Smooth muscle cell (in vitro differentiated cells): ENCODE results near the gene DPYD. TPM values are rescaled to one million over a fixed set of nuclear protein-coding genes. Genes with fewer than 3 reads are reported as not detected.

Source experiments
- DNase-seq: peaks from one replicate; lab custom pipeline; 2025; ENCODE audit not compliant: unreplicated experiment; lab: John Stamatoyannopoulos, UW
- H2AFZ ChIP-seq: fragments of 200-600 bp; sonication (generic); 2 replicates; pipeline ENCODE4 v1.6.0; 2016; ENCODE audit warnings: antibody characterized with exemption, low read depth, mild to moderate bottlenecking
- H3F3A ChIP-seq: fragments of 200-600 bp; sonication (generic); 2 replicates; pipeline ENCODE4 v1.6.0; 2017; ENCODE audit warnings: antibody characterized with exemption, low read depth
- H3K27ac ChIP-seq: fragments of 200-600 bp; sonication (generic); 2 replicates; pipeline ENCODE4 v1.5.1; 2016; ENCODE audit warnings: low read depth, mild to moderate bottlenecking
- H3K27me3 ChIP-seq: fragments of 200-600 bp; sonication (generic); 2 replicates; pipeline ENCODE4 v1.6.1; 2016; ENCODE audit warnings: low read depth, mild to moderate bottlenecking
- H3K36me3 ChIP-seq: fragments of 200-600 bp; sonication (generic); 2 replicates; pipeline ENCODE4 v1.5.1; 2016; ENCODE audit warnings: low read depth
- H3K4me1 ChIP-seq: fragments of 200-600 bp; sonication (generic); 2 replicates; pipeline ENCODE4 v1.5.1; 2016; ENCODE audit warnings: low read depth
- H3K4me2 ChIP-seq: fragments of 200-600 bp; sonication (generic); 2 replicates; pipeline ENCODE4 v1.6.0; 2016; ENCODE audit warnings: mild to moderate bottlenecking
- H3K4me3 ChIP-seq: fragments of 200-600 bp; sonication (generic); 2 replicates; pipeline ENCODE4 v1.5.1; 2016; ENCODE audit warnings: mild to moderate bottlenecking
- H3K79me2 ChIP-seq: fragments of 200-600 bp; sonication (generic); 2 replicates; pipeline ENCODE4 v1.6.0; 2016; ENCODE audit warnings: low read depth, mild to moderate bottlenecking
- H3K9ac ChIP-seq: fragments of 200-600 bp; sonication (generic); 2 replicates; pipeline ENCODE4 v1.6.0; 2016; ENCODE audit warnings: low read depth
- H3K9me3 ChIP-seq: fragments of 200-600 bp; sonication (generic); replicated peaks from 2 replicates; pipeline ENCODE4 v1.5.1; 2016; ENCODE audit warnings: low read depth
- H4K20me1 ChIP-seq: fragments of 200-600 bp; sonication (generic); 2 replicates; pipeline ENCODE4 v1.6.0; 2016; ENCODE audit warnings: low read depth
- CTCF ChIP-seq: fragments of 200-600 bp; sonication (generic); IDR thresholded peaks from 2 replicates; pipeline ENCODE4 v1.5.1; 2017; ENCODE audit warnings: borderline replicate concordance, mild to moderate bottlenecking, antibody characterized with exemption; ENCODE audit not compliant: insufficient read depth, poor library complexity, severe bottlenecking
- WGBS: methylation state at CpG from one replicate; pipeline ENCODE4 v1.1.7; 2016; ENCODE audit warnings: low lambda C conversion rate; 5-methylcytosine and 5-hydroxymethylcytosine counted together
- polyA plus RNA-seq: library from polyadenylated mRNA; unstranded; fragments of >200 nt; fragmentation: Nextera tagmentation; extraction: Ambion mirVana; gene quantifications from 2 replicates; pipeline ENCODE4 v1.2.1, GENCODE V29; 2016
- total RNA-seq: library from RNA; depleted of rRNA; stranded (reverse); fragments of >200 nt; gene quantifications from 2 replicates; pipeline ENCODE4 v1.2.3, GENCODE V29; 2014

DPYD gene
- total and polyA plus RNA-seq, 2 experiments from 2014 or later, result 1.8 to 2.0 TPM

GRCh38 chr1:97114842-97115241, 806.0 kb downstream of the DPYD start:
- no peaks in the 10 kb centered on the region for H3K27me3 ChIP-seq

GRCh38 chr1:97112442-97112841, 808.4 kb downstream of the DPYD start:
- Histone ChIP-seq H3K79me2 (no peaks in the 10 kb centered on the region), H2AFZ (no peak overlapping the region), H3K36me3 (no peaks in the 10 kb centered on the region), H3K9me3 (no peaks in the 10 kb centered on the region), H3K4me1 (peaks cover 12% of the 10 kb centered on the region), H3K4me3 (no peak overlapping the region), H3K27ac (no peak overlapping the region), H3K4me2 (no peak overlapping the region), H4K20me1 (no peaks in the 10 kb centered on the region), H3K27me3 (no peaks in the 10 kb centered on the region), H3K9ac (no peak overlapping the region), H3F3A (no peaks in the 10 kb centered on the region)
- DNase-seq, result no peak
- 75% methylated on average over 3 of the region's 3 CpGs for WGBS
- no peak for TF ChIP-seq CTCF

More at GRCh38 chr1:97114842-97115241, 806.0 kb downstream of the DPYD start:
- WGBS, result 77% methylated on average over 2 of the region's 2 CpGs
- Histone ChIP-seq H3K9me3 (no peaks in the 10 kb centered on the region), H3K79me2 (no peaks in the 10 kb centered on the region), H3F3A (no peaks in the 10 kb centered on the region), H3K27ac (no peak overlapping the region), H2AFZ (no peak overlapping the region), H3K9ac (no peak overlapping the region), H3K4me1 (peaks cover 24% of the 10 kb centered on the region), H3K36me3 (no peaks in the 10 kb centered on the region), H4K20me1 (no peaks in the 10 kb centered on the region), H3K4me3 (no peak overlapping the region), H3K4me2 (no peak overlapping the region)
- no peak for TF ChIP-seq CTCF
- DNase-seq, result no peak

GRCh38 chr1:97108179-97108578, 812.7 kb downstream of the DPYD start:
- H3K4me2 ChIP-seq, result no peak overlapping the region
- no peaks in the 10 kb centered on the region for H3F3A ChIP-seq
- no peaks in the 10 kb centered on the region for H3K4me1 ChIP-seq
- no peak overlapping the region for H3K27ac ChIP-seq
- no peaks in the 10 kb centered on the region for H3K36me3 ChIP-seq
- H3K4me3 ChIP-seq, result no peak overlapping the region
- no peak for DNase-seq
- H3K27me3 ChIP-seq, result no peaks in the 10 kb centered on the region
- H4K20me1 ChIP-seq, result no peaks in the 10 kb centered on the region
- 92% methylated on average over 1 of the region's 1 CpG for WGBS
- no peak overlapping the region for H3K9ac ChIP-seq
- no peaks in the 10 kb centered on the region for H3K9me3 ChIP-seq
- TF ChIP-seq CTCF, result no peak
- no peak overlapping the region for H2AFZ ChIP-seq
- H3K79me2 ChIP-seq, result no peaks in the 10 kb centered on the region

GRCh38 chr1:97105531-97105930, 815.3 kb downstream of the DPYD start:
- no peaks in the 10 kb centered on the region for H3K36me3 ChIP-seq
- H3K9ac ChIP-seq, result no peak overlapping the region
- H4K20me1 ChIP-seq, result no peaks in the 10 kb centered on the region
- no peaks in the 10 kb centered on the region for H3F3A ChIP-seq
- no peaks in the 10 kb centered on the region for H3K4me1 ChIP-seq
- no peak for DNase-seq
- no peak overlapping the region for H2AFZ ChIP-seq
- H3K4me3 ChIP-seq, result no peak overlapping the region
- no peaks in the 10 kb centered on the region for H3K27me3 ChIP-seq
- no peak for TF ChIP-seq CTCF
- no peaks in the 10 kb centered on the region for H3K79me2 ChIP-seq
- H3K9me3 ChIP-seq, result no peaks in the 10 kb centered on the region
- 27% methylated on average over 2 of the region's 2 CpGs for WGBS
- no peak overlapping the region for H3K4me2 ChIP-seq
- no peak overlapping the region for H3K27ac ChIP-seq
